Brain microvascular endothelial cell (primary cell): ENCODE measurements around the gene BACH2.

Experiments used
- DNase-seq: peaks from one replicate; pipeline ENCODE4 v3.0.0-alpha.2; 2020
- H3K27ac ChIP-seq: fragments of 250-450 bp; sonication (Bioruptor Pico); 2 replicates; pipeline ENCODE4 v1.5.1; 2020; ENCODE audit warnings: mild to moderate bottlenecking, moderate library complexity
- H3K27me3 ChIP-seq: fragments of 250-450 bp; sonication (Bioruptor Pico); replicated peaks from 2 replicates; pipeline ENCODE4 v1.5.1; 2020; ENCODE audit warnings: mild to moderate bottlenecking
- H3K36me3 ChIP-seq: fragments of 250-450 bp; sonication (Bioruptor Pico); replicated peaks from 2 replicates; pipeline ENCODE4 v1.5.1; 2020; ENCODE audit warnings: mild to moderate bottlenecking
- H3K4me3 ChIP-seq: 2 replicates; pipeline ENCODE4 v1.5.1; 2011; ENCODE audit warnings: low read depth, mild to moderate bottlenecking, control low read depth, low read length, moderate library complexity
- in situ Hi-C: cut with HindIII; loops from 2 replicates; pipeline ENCODE4 v1.10.0; 2017; ENCODE audit warnings: low sequenced_read_pairs, low pct_ligation_motif_present
- TF ChIP-seq, protein P1 (sequence below): IDR thresholded peaks from 2 replicates; pipeline ENCODE4 v1.5.1; 2011; ENCODE audit warnings: low read depth, mild to moderate bottlenecking, moderate library complexity, low read length, control low read depth, inconsistent platforms; ENCODE audit errors: missing control alignments

The BACH2 gene

DNA sequence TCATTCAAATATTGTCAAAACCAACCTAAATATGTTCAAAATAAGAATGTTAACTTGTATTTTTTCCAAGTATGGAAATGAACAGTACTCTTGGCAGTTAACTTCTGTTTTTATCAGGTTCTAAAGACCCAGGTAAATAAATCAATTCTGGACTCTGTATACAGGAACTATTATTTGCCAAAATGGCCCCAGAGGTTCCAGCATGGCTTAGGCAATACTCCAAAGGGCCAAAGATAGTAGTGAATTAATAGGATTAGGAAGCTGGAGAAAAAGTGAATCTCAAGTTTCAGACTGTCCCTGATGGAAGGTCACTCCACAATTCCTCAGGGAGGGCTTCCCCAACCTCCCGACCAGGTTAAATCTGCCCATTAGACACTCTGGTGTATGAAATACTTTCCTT lies 6.7 kb downstream of the BACH2 start:
- Histone ChIP-seq H3K4me3 (no peak overlapping the region), H3K27ac (no peak overlapping the region), H3K27me3 (peaks cover 10% of the 10 kb centered on the region), H3K36me3 (no peaks in the 10 kb centered on the region)
- DNase-seq: no peak
- in situ Hi-C loops: loop anchor here (25.0 kb wide), 1 partner anchor 197 kb away; no protein-coding TSS in a partner anchor
- TF ChIP-seq, protein P1, sequence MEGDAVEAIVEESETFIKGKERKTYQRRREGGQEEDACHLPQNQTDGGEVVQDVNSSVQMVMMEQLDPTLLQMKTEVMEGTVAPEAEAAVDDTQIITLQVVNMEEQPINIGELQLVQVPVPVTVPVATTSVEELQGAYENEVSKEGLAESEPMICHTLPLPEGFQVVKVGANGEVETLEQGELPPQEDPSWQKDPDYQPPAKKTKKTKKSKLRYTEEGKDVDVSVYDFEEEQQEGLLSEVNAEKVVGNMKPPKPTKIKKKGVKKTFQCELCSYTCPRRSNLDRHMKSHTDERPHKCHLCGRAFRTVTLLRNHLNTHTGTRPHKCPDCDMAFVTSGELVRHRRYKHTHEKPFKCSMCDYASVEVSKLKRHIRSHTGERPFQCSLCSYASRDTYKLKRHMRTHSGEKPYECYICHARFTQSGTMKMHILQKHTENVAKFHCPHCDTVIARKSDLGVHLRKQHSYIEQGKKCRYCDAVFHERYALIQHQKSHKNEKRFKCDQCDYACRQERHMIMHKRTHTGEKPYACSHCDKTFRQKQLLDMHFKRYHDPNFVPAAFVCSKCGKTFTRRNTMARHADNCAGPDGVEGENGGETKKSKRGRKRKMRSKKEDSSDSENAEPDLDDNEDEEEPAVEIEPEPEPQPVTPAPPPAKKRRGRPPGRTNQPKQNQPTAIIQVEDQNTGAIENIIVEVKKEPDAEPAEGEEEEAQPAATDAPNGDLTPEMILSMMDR: no peak

DNA sequence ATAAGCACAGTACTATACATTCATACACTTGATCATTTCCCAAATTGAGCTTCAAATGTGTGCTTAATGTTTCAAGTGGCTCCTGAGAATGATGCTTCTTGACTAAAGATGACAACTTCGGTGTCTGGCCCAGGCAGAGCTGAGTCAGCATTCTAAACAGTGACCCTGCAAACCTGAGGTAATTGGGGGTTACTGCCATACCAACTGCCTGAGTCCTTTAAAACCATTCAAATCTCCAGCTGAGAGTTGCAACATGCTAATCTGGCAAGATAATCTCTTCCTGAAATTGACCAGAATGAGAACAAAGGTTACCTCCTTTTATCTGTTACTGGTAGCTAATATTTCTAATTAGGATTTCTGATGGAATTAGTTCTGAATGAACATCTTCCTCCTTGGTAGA lies 8.2 kb downstream of the BACH2 start:
- TF ChIP-seq, protein P1: no peak
- H3K36me3 ChIP-seq: no peaks in the 10 kb centered on the region
- DNase-seq: peak; percentile 16
- H3K27ac ChIP-seq: no peak overlapping the region
- no peak overlapping the region for H3K4me3 ChIP-seq
- H3K27me3 ChIP-seq: no peaks in the 10 kb centered on the region
- in situ Hi-C loops: loop anchor here (25.0 kb wide), 1 partner anchor 199 kb away; no protein-coding TSS in a partner anchor

DNA sequence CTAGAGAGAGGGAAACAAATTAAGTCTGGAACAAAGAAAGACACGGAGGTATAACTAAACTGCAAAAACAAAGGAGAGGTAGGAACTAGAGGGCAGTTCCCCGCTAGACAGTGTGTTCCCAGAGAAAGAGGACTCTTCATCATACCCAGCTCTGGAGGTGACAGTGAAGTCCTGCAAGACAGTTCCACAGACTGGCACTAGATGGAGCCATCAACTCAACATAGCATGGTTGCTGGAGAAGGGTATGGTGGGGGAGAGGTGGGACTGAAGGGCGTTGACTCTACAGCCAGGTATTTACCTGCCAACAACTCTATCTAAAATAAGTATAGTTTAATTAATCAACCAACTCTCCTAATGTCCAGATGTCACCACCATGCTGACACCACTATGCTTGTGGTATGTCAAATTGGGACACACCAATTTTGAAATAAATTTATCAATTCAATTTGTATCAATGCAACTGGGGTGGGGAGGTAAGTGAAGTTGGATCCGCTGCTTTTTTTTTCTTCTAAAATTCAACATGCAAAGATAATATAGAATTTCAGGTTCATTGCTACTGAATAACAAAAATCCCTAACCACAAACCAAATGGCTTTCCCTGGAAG lies 9.7 kb downstream of the BACH2 start:
- no peaks in the 10 kb centered on the region for H3K36me3 ChIP-seq
- DNase-seq: peak; percentile 41
- H3K27me3 ChIP-seq: no peaks in the 10 kb centered on the region
- no peak overlapping the region for H3K27ac ChIP-seq
- in situ Hi-C loops: loop anchor here (25.0 kb wide), 1 partner anchor 200 kb away; no protein-coding TSS in a partner anchor
- TF ChIP-seq, protein P1: peak; percentile 90
- no peak overlapping the region for H3K4me3 ChIP-seq

DNA sequence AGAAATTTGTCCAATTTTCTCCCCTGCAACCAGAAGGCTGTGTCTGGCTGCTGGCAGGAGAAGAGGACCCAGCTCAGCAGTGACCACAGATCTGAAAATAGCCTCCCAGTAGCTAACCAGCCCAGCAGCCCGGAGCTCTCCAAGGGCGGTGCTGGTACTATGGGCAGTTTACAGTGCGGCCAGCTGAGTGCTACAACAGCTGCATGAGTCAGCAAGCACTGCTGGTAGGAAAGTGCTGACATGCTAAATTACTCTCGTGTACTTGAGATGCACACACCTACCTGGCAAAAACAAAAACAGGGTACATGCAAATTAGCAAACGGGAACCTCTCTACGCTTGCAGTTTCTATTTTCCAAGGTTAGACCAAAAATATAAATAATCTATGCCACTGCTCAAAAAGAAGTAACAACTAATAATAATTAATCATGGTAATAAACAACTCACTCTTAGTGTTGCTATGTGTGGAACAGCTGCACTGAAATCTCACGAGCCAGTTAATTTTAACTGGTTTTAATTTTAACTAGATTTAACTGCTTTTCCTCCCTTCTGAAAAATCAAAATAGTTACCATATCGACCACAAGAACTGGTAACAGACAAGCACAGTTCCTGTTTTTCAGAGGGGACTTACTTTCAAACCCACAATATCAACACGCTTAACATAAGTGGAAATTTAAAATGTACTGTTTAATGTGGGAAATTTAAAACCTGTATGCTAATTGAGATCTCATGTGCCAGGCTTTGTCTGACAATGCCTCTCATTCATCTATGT lies 10.8 kb downstream of the BACH2 start:
- peak overlapping the region; percentile 68 for H3K27ac ChIP-seq
- in situ Hi-C loops: loop anchor here (25.0 kb wide), 1 partner anchor 202 kb away; no protein-coding TSS in a partner anchor

DNA sequence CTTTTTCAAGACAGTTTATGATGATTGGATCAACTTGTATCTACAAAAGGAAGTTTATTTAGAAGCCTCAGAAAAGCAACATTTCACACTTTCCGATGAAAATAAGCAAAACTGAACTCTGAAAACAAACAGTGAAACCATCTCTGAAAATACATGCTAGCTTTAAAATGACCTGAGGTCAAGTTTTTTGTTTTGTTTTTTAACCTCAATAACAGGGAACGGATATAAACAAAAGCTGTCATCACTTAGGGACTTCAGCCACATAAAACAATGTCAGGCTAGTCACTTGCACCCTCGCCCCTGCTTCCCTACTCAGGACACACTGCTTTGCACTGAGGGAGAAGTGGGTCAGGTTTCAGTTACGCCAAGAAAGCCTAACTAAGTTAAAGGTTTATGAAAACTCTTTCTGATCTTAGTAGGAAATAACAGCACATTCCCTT lies 11.6 kb downstream of the BACH2 start:
- in situ Hi-C loops: loop anchor here (25.0 kb wide), 1 partner anchor 202 kb away; no protein-coding TSS in a partner anchor
- no peaks in the 10 kb centered on the region for H3K27me3 ChIP-seq
- peak overlapping the region; percentile 26 for H3K4me3 ChIP-seq
- H3K27ac ChIP-seq: peak overlapping the region; percentile 68
- TF ChIP-seq, protein P1: no peak
- DNase-seq: peak; percentile 29
- H3K36me3 ChIP-seq: no peaks in the 10 kb centered on the region

More for the DNA sequence above, 10.8 kb downstream of the BACH2 start:
- H3K27me3 ChIP-seq: no peaks in the 10 kb centered on the region
- no peaks in the 10 kb centered on the region for H3K36me3 ChIP-seq
- DNase-seq: peak; percentile 92
- TF ChIP-seq, protein P1: no peak
- H3K4me3 ChIP-seq: peak overlapping the region; percentile 26
